ENCODE data around the gene CD99L2.
"Not testable (repeated sequence)": the region's sequence is repeated elsewhere in the genome, so short reads cannot be mapped to it uniquely, and the experiment has no call there.

Gene CD99L2

GRCh38 chrX:150893936-150894335 is 4.5 kb downstream of the CD99L2 start:
- DNase-seq = no peak

- DNase-seq = no peak
Measured at GRCh38 chrX:150889131-150889530, 9.3 kb downstream of the CD99L2 start.

GRCh38 chrX:150887906-150888465 is 10.5 kb downstream of the CD99L2 start:
- no peak for DNase-seq

GRCh38 chrX:150887268-150887667 is 11.2 kb downstream of the CD99L2 start:
- DNase-seq = not testable (repeated sequence)

GRCh38 chrX:150886381-150886780 is 12.1 kb downstream of the CD99L2 start:
- DNase-seq = no peak

GRCh38 chrX:150880808-150881165 is 17.7 kb downstream of the CD99L2 start:
- DNase-seq = no peak

- DNase-seq = no peak
Measured at GRCh38 chrX:150879855-150880807, 18.3 kb downstream of the CD99L2 start.

GRCh38 chrX:150875621-150876020 is 22.8 kb downstream of the CD99L2 start:
- DNase-seq = not testable (repeated sequence)

GRCh38 chrX:150874448-150874847 is 24.0 kb downstream of the CD99L2 start:
- DNase-seq = no peak

GRCh38 chrX:150873616-150874015 is 24.9 kb downstream of the CD99L2 start:
- DNase-seq = no peak

- no peak for DNase-seq
Measured at GRCh38 chrX:150872773-150873336, 25.6 kb downstream of the CD99L2 start.

GRCh38 chrX:150871341-150871811 is 27.1 kb downstream of the CD99L2 start:
- no peak for DNase-seq

GRCh38 chrX:150870487-150871340 is 27.8 kb downstream of the CD99L2 start:
- DNase-seq = no peak

GRCh38 chrX:150870029-150870428 is 28.4 kb downstream of the CD99L2 start:
- no peak for DNase-seq

- no peak for DNase-seq
Measured at GRCh38 chrX:150869450-150869849, 29.0 kb downstream of the CD99L2 start.

- DNase-seq = no peak
Measured at GRCh38 chrX:150868625-150869024, 29.8 kb downstream of the CD99L2 start.

GRCh38 chrX:150864127-150864526 is 34.3 kb downstream of the CD99L2 start:
- DNase-seq = no peak

GRCh38 chrX:150863191-150863590 is 35.3 kb downstream of the CD99L2 start:
- no peak for DNase-seq

GRCh38 chrX:150857453-150857852 is 41.0 kb downstream of the CD99L2 start:
- no peak for DNase-seq

- DNase-seq = no peak
Measured at GRCh38 chrX:150856785-150857184, 41.7 kb downstream of the CD99L2 start.

GRCh38 chrX:150856101-150856500 is 42.4 kb downstream of the CD99L2 start:
- no peak for DNase-seq

GRCh38 chrX:150854856-150855255 is 43.6 kb downstream of the CD99L2 start:
- no peak for DNase-seq
